Ovary (tissue), 9 donors: ENCODE measurements around the gene EYA2. TPM values are rescaled to one million over a fixed set of nuclear protein-coding genes. Genes with fewer than 3 reads are reported as not detected.

Experiments
- DNase-seq, 5 donors: peaks; one replicate each; pipeline ENCODE4 v3.0.0-alpha.2; 2019 to 2020
- H3K27ac ChIP-seq, 2 donors: fragments of 200-600 bp; one replicate each; pipeline versions ENCODE4 v1.5.1 to v1.8.0; 2019 to 2022
- H3K27me3 ChIP-seq: fragments of 200-600 bp; one replicate; pipeline ENCODE4 v1.8.0; 2022
- H3K36me3 ChIP-seq: fragments of 200-600 bp; sonication (generic); one replicate; pipeline ENCODE4 v1.5.1; 2019
- H3K4me1 ChIP-seq: one replicate; pipeline ENCODE4 v1.8.1; 2013; ENCODE audit warnings: mild to moderate bottlenecking, moderate library complexity; ENCODE audit not compliant: insufficient read depth
- H3K4me3 ChIP-seq: fragments of 200-600 bp; sonication (generic); one replicate; pipeline ENCODE4 v1.5.1; 2017
- H3K9me3 ChIP-seq, 2 donors: fragments of 200-600 bp in 1 of 2; sonication (generic) in 1 of 2; one replicate each; pipeline versions ENCODE4 v1.5.1 to v1.8.1; 2013 to 2019; ENCODE audit warnings: mild to moderate bottlenecking in 1 of 2, moderate library complexity in 1 of 2
- EP300 ChIP-seq: sonication (generic); formaldehyde crosslinking; IDR thresholded peaks from one replicate; pipeline ENCODE4 v1.6.1; 2017; ENCODE audit warnings: antibody characterized with exemption
- POLR2A ChIP-seq: fragments of 450-650 bp; IDR thresholded peaks from one replicate; pipeline ENCODE4 v1.6.1; 2017; ENCODE audit warnings: antibody characterized with exemption, mild to moderate bottlenecking, moderate library complexity
- WGBS, 3 donors: extraction: QIAGEN DNeasy Blood & Tissue Kit in 1 of 3; methylation state at CpG; one replicate each; pipeline versions ENCODE4 v1.1.5 to v1.1.7; 2013 to 2017; 5-methylcytosine and 5-hydroxymethylcytosine counted together
- intact Hi-C, 4 donors: fragments of 100-400 bp; cut with DNase I; formaldehyde crosslinking; loops; one replicate each; pipeline versions ENCODE4 v1.11.0 to v1.15.1; 2022 to 2023
- polyA plus RNA-seq, 2 donors: library from polyadenylated mRNA; stranded (reverse); fragments of 200-250 nt in 1 of 2; fragments of 350-450 nt in 1 of 2; fragmentation: Illumina TruSeq in 1 of 2; extraction: RNeasy Lipid Tissue Mini Kit (QIAGEN cat#74804) in 1 of 2; gene quantifications; one replicate each; pipeline ENCODE4 v1.2.3, GENCODE V29; 2013 to 2014
- total RNA-seq, 7 donors: library from RNA; depleted of rRNA in 2 of 7; stranded (reverse); fragments of >200 nt in 2 of 7; fragmentation: NEBNext Ultra II Directional in 3 of 7; extraction: Animal tissue kit (Norgen Biotek cat#: 25700) in 3 of 7; gene quantifications; one replicate each; pipeline versions ENCODE4 v1.1.0 to v1.2.4, GENCODE V29; 2016 to 2023
- TF ChIP-seq, protein P1 (sequence below), 3 donors: fragments of 450-650 bp in 2 of 3; fragments of 200-600 bp in 1 of 3; IDR thresholded peaks; one replicate each; pipeline versions ENCODE4 v1.5.1 to v1.8.0; 2016 to 2022; ENCODE audit warnings: antibody characterized with exemption in 3 of 3, mild to moderate bottlenecking in 1 of 3
- donor health status: DM: no; HTN: no; CAD: no; lungs with moderate emphysema.
- donor health status: DM: no; HTN: no; CAD: no.
- donor health status: Bipolar disorder and iron deficiency.
- donor health status: DM: yes; HTN: yes; CAD: no.
- donor health status: DM: no; HTN: no; CAD: no.
- donor health status: DM: yes; HTN: yes; CAD: no.

EYA2 gene
- total and polyA plus RNA-seq, 9 donors = 0.18 to 7.6 (median 1.7) TPM

GRCh38 chr20:46853926-46854325 is 40.7 kb upstream of the EYA2 start:
- no peaks in the 10 kb centered on the region for H3K36me3 ChIP-seq
- H3K27me3 ChIP-seq = no peaks in the 10 kb centered on the region
- no peaks in the 10 kb centered on the region for H3K9me3 ChIP-seq
- no peak overlapping the region for H3K27ac ChIP-seq
- no peak for DNase-seq
- H3K4me1 ChIP-seq = no peaks in the 10 kb centered on the region
- intact Hi-C loops = loop anchor here in 1 of 4 donors (10.0 kb wide), 1 partner anchor 59 kb away; no protein-coding TSS in a partner anchor
- WGBS, 3 donors = 88 to 92% (median 90%) methylated on average over 10 of the region's 10 CpGs
- H3K4me3 ChIP-seq = no peak overlapping the region
- TF ChIP-seq, protein P1, sequence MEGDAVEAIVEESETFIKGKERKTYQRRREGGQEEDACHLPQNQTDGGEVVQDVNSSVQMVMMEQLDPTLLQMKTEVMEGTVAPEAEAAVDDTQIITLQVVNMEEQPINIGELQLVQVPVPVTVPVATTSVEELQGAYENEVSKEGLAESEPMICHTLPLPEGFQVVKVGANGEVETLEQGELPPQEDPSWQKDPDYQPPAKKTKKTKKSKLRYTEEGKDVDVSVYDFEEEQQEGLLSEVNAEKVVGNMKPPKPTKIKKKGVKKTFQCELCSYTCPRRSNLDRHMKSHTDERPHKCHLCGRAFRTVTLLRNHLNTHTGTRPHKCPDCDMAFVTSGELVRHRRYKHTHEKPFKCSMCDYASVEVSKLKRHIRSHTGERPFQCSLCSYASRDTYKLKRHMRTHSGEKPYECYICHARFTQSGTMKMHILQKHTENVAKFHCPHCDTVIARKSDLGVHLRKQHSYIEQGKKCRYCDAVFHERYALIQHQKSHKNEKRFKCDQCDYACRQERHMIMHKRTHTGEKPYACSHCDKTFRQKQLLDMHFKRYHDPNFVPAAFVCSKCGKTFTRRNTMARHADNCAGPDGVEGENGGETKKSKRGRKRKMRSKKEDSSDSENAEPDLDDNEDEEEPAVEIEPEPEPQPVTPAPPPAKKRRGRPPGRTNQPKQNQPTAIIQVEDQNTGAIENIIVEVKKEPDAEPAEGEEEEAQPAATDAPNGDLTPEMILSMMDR (IDR thresholded peaks at IDR 0.05) = no peak

- DNase-seq = no peak
- intact Hi-C loops = loop anchor here in 1 of 4 donors (10.0 kb wide), 1 partner anchor 62 kb away; no protein-coding TSS in a partner anchor
- 32 to 47% (median 43%) methylated on average over 6 of the region's 6 CpGs for WGBS, 3 donors
- Histone ChIP-seq H3K4me1 (no peaks in the 10 kb centered on the region), H3K36me3 (no peaks in the 10 kb centered on the region), H3K4me3 (no peak overlapping the region), H3K9me3 (no peaks in the 10 kb centered on the region), H3K27ac (no peak overlapping the region), H3K27me3 (no peaks in the 10 kb centered on the region)
- TF ChIP-seq EP300 (no peak), POLR2A (no peak)
- TF ChIP-seq, protein P1 (IDR thresholded peaks at IDR 0.05) = no peak
Measured at GRCh38 chr20:46857061-46857831, 37.4 kb upstream of the EYA2 start.

DNA sequence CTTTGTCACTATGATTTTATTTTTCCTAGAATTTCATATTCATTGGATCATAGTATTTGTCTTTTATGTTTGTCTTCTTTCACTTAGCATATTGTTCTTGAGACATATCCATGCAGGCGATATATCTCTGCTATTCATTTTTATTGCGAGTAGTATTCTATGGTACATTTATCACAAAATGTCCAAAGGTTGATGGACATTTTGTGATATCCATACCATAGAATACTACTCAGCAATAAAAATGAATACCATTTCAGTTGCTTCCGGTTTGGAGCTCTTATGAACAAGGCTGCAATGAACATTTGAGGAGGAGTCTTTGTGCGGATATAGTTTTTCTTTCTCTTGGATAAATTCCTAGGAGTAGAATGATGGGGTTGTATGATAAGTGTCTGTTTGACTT is 28.8 kb upstream of the EYA2 start:
- intact Hi-C loops = loop anchor here in 1 of 4 donors (5.0 kb wide), 1 partner anchor 1331 kb away; no protein-coding TSS in a partner anchor
- 84 to 91% (median 86%) methylated on average over 4 of the region's 4 CpGs for WGBS, 3 donors
- TF ChIP-seq, protein P1 (IDR thresholded peaks at IDR 0.05) = no peak
- TF ChIP-seq POLR2A (no peak), EP300 (no peak)

GRCh38 chr20:46870041-46870440 is 24.6 kb upstream of the EYA2 start:
- Histone ChIP-seq H3K4me1 (no peaks in the 10 kb centered on the region), H3K9me3 (peaks cover 0 to 5% of the 10 kb centered on the region in 2 donors), H3K4me3 (no peak overlapping the region), H3K36me3 (no peaks in the 10 kb centered on the region), H3K27me3 (no peaks in the 10 kb centered on the region), H3K27ac (no peak overlapping the region)
- TF ChIP-seq EP300 (no peak), POLR2A (no peak)
- TF ChIP-seq, protein P1 (IDR thresholded peaks at IDR 0.05) = no peak
- no peak for DNase-seq
- WGBS, 3 donors = 73 to 82% (median 76%) methylated on average over 1 of the region's 1 CpG
- intact Hi-C loops = no loop called here

More for the DNA sequence above, 28.8 kb upstream of the EYA2 start:
- peaks cover 0 to 5% of the 10 kb centered on the region in 2 donors for H3K9me3 ChIP-seq
- H3K36me3 ChIP-seq = no peaks in the 10 kb centered on the region
- H3K27ac ChIP-seq = no peak overlapping the region
- no peaks in the 10 kb centered on the region for H3K4me1 ChIP-seq
- no peak overlapping the region for H3K4me3 ChIP-seq
- DNase-seq = no peak
- no peaks in the 10 kb centered on the region for H3K27me3 ChIP-seq
